ENCODE results near the gene TRMT5. TPM values are rescaled to one million over a fixed set of nuclear protein-coding genes. Genes with fewer than 3 reads are reported as not detected.

TRMT5 gene
- total and polyA plus RNA-seq, 2 of the 8 experiments (the other 6 are each of a cell fraction or from before 2014, with no cell fraction given): 4.3 to 24.2 TPM

DNA sequence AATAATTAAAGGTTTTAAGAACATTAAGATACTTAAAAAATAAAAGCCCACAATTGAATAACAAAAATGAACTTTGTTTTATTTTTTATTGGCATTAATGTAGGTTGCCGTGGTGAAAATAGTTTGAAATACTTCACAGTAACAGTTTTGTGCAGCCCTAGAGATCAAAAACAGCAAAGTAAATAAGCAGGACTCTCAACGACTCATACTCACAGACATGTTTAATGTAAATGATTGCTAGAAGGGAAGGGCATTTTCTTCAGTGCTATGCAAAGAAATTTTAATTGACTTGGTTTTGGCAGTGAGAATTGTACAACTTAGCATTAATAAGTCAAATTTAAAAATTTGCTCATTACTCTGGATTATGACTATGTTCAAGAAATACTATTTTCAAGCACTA is 16.0 kb downstream of the TRMT5 start:
- H3K4ac ChIP-seq (replicated peaks; ENCODE audit: insufficient read length, low read depth, low read length): no peak overlapping the region
- no peaks in the 10 kb centered on the region for H3K79me1 ChIP-seq (ENCODE audit: low read depth, low read length)
- no peak overlapping the region for H4K5ac ChIP-seq (ENCODE audit: insufficient read length, low read depth, low read length)
- H3K36me3 ChIP-seq (ENCODE audit: control insufficient read depth in 2 of 4, insufficient read depth in 4 of 4, low read length in 3 of 4): no peaks in the 10 kb centered on the region
- no peak overlapping the region for H3K56ac ChIP-seq (replicated peaks; ENCODE audit: insufficient read length, low read depth, low read length)
- 89% methylated on average over 2 of the region's 2 CpGs; no CpG with 5 or more reads in 1 of the 2 experiments for WGBS, 2 experiments (ENCODE audit: extremely low coverage in 1 of 2, insufficient coverage in 1 of 2, insufficient read length in 1 of 2, insufficient replicate concordance in 2 of 2, low coverage in 1 of 2, low lambda C conversion rate in 2 of 2, missing lambda C conversion rate in 1 of 2)
- H3K9me3 ChIP-seq (ENCODE audit: insufficient read depth in 2 of 2, low read depth in 1 of 2, low read length in 1 of 2): no peaks in the 10 kb centered on the region
- no peak overlapping the region for H3K9ac ChIP-seq (replicated peaks in 1 of 4; ENCODE audit: extremely low read depth in 1 of 4, low read depth in 3 of 4, low read length in 3 of 4)
- no peaks in the 10 kb centered on the region for H3K4me1 ChIP-seq (replicated peaks in 1 of 4; ENCODE audit: control insufficient read depth in 3 of 4, insufficient read depth in 4 of 4, low read length in 3 of 4)
- H4K8ac ChIP-seq (ENCODE audit: extremely low read depth, insufficient read depth, low read length): no peak overlapping the region
- no peak overlapping the region for H2BK12ac ChIP-seq (ENCODE audit: low read depth, low read length)
- H3K18ac ChIP-seq (ENCODE audit: extremely low read depth, low read length): no peak overlapping the region
- H4K20me1 ChIP-seq (replicated peaks in 1 of 2; ENCODE audit: control insufficient read depth in 1 of 2, insufficient read depth in 2 of 2, low read length in 2 of 2): peaks cover 0 to 2% of the 10 kb centered on the region in 2 experiments
- H3K4me2 ChIP-seq (ENCODE audit: insufficient read depth in 1 of 2, low read depth in 2 of 2, low read length in 2 of 2): no peak overlapping the region
- POLR2A ChIA-PET (ENCODE audit: partially characterized antibody): no interaction called here
- no peak overlapping the region for H3K14ac ChIP-seq (ENCODE audit: insufficient read length)
- DNase-seq (ENCODE audit: low read depth in 1 of 2, low spot score in 2 of 2) (no peak), FAIRE-seq (no peak)
- no peak overlapping the region for H3K4me3 ChIP-seq (ENCODE audit: extremely low read depth in 1 of 4, insufficient read depth in 2 of 4, low read depth in 3 of 4, low read length in 4 of 4)
- H2AK5ac ChIP-seq (ENCODE audit: low read depth, low read length): no peak overlapping the region
- no peaks in the 10 kb centered on the region; the same call in 1 of the 2 replicates for H3K23me2 ChIP-seq (ENCODE audit: low read depth, low read length)
- H2BK120ac ChIP-seq (replicated peaks; ENCODE audit: low read depth, low read length): no peak overlapping the region
- H2BK20ac ChIP-seq (ENCODE audit: low read length): no peak overlapping the region
- no peak overlapping the region for H4K91ac ChIP-seq (replicated peaks; ENCODE audit: insufficient read length, low read length)
- no peak overlapping the region for H2AFZ ChIP-seq (ENCODE audit: low read length)
- H3K27ac ChIP-seq (ENCODE audit: low read depth, low read length): no peak overlapping the region
- H2BK5ac ChIP-seq (ENCODE audit: low read depth, low read length): no peak overlapping the region
- no peaks in the 10 kb centered on the region for H3K27me3 ChIP-seq (replicated peaks in 1 of 4; ENCODE audit: control insufficient read depth in 3 of 4, extremely low read depth in 1 of 4, insufficient read depth in 3 of 4, low read length in 3 of 4)
- no peak overlapping the region for H3K23ac ChIP-seq (ENCODE audit: insufficient read length)
- CTCF ChIA-PET (ENCODE audit: partially characterized antibody): no interaction called here
- no peaks in the 10 kb centered on the region for H3K79me2 ChIP-seq (ENCODE audit: control insufficient read depth in 1 of 2, insufficient read depth in 2 of 2, low read length in 2 of 2)
- H2BK15ac ChIP-seq (ENCODE audit: low read length): no peak overlapping the region
- no peak for TF ChIP-seq SRF (IDR thresholded peaks at IDR 0.05; ENCODE audit: low read depth, low read length)
- no peak for TF ChIP-seq NRF1 (IDR thresholded peaks at IDR 0.05; ENCODE audit: low read depth, low read length)
- TF ChIP-seq RXRA (IDR thresholded peaks at IDR 0.05; ENCODE audit: insufficient read depth, low read depth, low read length): no peak
- no peak for TF ChIP-seq ASH2L (IDR thresholded peaks at IDR 0.05; ENCODE audit: low read length)
- TF ChIP-seq SIX5 (IDR thresholded peaks at IDR 0.05; ENCODE audit: low read depth, low read length): no peak
- no peak for TF ChIP-seq CTBP2 (IDR thresholded peaks at IDR 0.05; ENCODE audit: borderline replicate concordance, insufficient read depth, insufficient read length, low read length)
- TF ChIP-seq NANOG (IDR thresholded peaks at IDR 0.05; ENCODE audit: insufficient read depth, low read depth, low read length, poor library complexity, severe bottlenecking): no peak
- TF ChIP-seq, protein P1, sequence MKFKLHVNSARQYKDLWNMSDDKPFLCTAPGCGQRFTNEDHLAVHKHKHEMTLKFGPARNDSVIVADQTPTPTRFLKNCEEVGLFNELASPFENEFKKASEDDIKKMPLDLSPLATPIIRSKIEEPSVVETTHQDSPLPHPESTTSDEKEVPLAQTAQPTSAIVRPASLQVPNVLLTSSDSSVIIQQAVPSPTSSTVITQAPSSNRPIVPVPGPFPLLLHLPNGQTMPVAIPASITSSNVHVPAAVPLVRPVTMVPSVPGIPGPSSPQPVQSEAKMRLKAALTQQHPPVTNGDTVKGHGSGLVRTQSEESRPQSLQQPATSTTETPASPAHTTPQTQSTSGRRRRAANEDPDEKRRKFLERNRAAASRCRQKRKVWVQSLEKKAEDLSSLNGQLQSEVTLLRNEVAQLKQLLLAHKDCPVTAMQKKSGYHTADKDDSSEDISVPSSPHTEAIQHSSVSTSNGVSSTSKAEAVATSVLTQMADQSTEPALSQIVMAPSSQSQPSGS (IDR thresholded peaks at IDR 0.05; ENCODE audit: low read length): no peak
- TF ChIP-seq POLR2A (IDR thresholded peaks at IDR 0.05; ENCODE audit: control extremely low read depth in 1 of 2, low read depth in 2 of 2, low read length in 2 of 2): no peak
- TF ChIP-seq EZH2 (IDR thresholded peaks at IDR 0.05; ENCODE audit: low read depth, low read length, severe bottlenecking): no peak
- no peak for TF ChIP-seq SP4 (IDR thresholded peaks at IDR 0.05; ENCODE audit: low read length)
- no peak for TF ChIP-seq YY1 (IDR thresholded peaks at IDR 0.05; ENCODE audit: low read depth, low read length)
- no peak for TF ChIP-seq TBP (IDR thresholded peaks at IDR 0.05; ENCODE audit: low read depth, low read length)
- TF ChIP-seq ZNF274 (IDR thresholded peaks at IDR 0.05; ENCODE audit: borderline replicate concordance, extremely low read depth, low read length): no peak
